HAP-1 (cell line): Measurements from ENCODE around the gene GAL3ST2.
"Not testable (repeated sequence)": the region's sequence is repeated elsewhere in the genome, so short reads cannot be mapped to it uniquely, and the experiment has no call there.

Experiments used
- DNase-seq, 2 experiments: peaks; one replicate each; pipeline ENCODE4 v3.0.0-alpha.2; 2016 to 2020; ENCODE audit warnings: low spot score in 2 of 2
- H3K27me3 ChIP-seq: fragments of 250-450 bp; sonication (Bioruptor Pico); 2 replicates; pipeline ENCODE4 v1.5.1; 2020; ENCODE audit warnings: low read depth, mild to moderate bottlenecking, moderate library complexity
- H3K36me3 ChIP-seq: fragments of 250-450 bp; sonication (Bioruptor Pico); replicated peaks from 2 replicates; pipeline ENCODE4 v1.5.1; 2020; ENCODE audit warnings: mild to moderate bottlenecking
- H3K4me1 ChIP-seq: fragments of 250-450 bp; sonication (Bioruptor Pico); 2 replicates; pipeline ENCODE4 v1.5.1; 2020; ENCODE audit warnings: mild to moderate bottlenecking
- H3K4me3 ChIP-seq: fragments of 250-450 bp; sonication (Bioruptor Pico); 2 replicates; pipeline ENCODE4 v1.5.1; 2020; ENCODE audit warnings: mild to moderate bottlenecking, moderate library complexity
- H3K9me3 ChIP-seq: fragments of 250-450 bp; sonication (Bioruptor Pico); 2 replicates; pipeline ENCODE4 v1.5.1; 2020; ENCODE audit warnings: mild to moderate bottlenecking, moderate library complexity
- in situ Hi-C: fragments of 300-500 bp; cut with MboI; formaldehyde crosslinking; loops from 3 replicates; pipeline ENCODE4 v1.14.3; 2020; ENCODE audit warnings: low sequenced_read_pairs, inconsistent platforms, mixed read lengths

Gene GAL3ST2

DNA sequence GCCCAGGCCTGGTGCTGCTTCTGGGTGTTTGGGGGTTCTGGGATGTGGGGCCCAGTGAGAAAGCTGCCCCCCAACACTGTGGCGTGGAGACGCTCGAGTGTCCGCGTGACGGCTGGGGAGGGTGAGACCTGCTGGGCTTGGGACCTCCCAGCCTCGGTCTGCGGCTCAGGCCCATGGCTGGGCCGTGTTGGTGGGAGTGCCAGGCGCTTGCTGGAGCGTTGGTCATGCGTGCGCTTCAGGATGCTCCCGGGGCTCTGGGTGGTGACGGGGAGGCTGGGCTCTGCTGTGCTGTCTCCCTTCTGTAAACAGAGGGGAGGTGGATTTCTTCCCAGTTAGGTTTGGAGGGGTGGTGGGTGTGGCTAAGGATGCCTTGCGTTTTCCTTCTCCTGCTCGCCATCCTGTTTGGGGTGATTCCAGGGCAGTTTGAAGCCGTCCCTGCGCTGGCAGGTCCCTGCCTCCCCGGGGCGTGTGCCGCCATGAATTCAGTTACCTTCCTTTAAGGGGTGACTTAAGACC is 606 bp downstream of the GAL3ST2 start:
- no peaks in the 10 kb centered on the region; the same call in 1 of the 2 replicates for H3K27me3 ChIP-seq

DNA sequence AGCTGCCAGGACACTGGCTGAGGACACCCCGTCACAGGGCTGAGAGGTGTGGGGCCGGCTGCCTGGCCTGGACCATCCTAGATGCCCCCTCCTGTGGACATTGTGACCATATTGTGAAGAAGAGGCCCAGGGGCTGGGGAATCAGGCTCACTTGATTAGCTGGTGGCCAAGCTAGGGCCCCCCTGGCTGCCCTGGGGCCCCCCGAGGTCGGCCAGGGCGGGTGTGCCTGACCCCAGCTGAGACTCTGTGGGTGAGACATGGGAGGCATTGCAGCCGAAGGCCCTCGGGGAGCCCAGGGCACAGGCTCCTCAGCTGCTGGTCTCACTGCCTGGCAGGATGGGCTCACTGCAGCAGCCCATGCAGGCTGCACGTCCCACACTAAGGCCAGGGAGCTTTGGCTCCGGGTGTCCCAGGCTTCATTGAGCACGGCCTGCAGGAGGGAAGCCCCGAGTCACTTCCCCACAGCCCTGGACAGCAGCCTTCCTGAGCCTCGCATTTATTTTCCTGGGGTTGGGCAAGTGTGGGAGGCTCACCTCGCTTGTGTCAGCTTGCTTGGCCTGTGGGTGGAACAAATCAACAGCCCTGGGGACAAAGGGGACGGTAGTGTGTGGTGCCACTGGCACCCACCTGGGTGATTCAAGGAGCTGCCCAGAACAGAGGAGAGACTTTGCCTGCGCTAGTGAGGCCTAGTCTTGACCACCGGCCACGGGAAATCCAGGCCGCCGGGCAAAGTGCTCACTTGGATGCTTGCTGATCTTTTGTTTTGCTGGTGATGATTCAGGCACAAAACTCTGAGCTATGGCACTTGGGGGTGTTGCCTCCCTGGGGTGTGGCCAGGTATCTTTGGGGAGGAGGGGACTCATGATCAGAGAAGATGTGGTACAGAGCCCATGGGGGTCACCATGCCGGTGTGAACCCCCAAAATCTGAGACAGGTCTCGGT is 1.3 kb downstream of the GAL3ST2 start:
- H3K9me3 ChIP-seq: peaks cover 3% of the 10 kb centered on the region; the same call in 1 of the 2 replicates
- H3K27me3 ChIP-seq: no peaks in the 10 kb centered on the region; the same call in 1 of the 2 replicates
- in situ Hi-C loops: no loop called here
- no peak for DNase-seq
- H3K4me3 ChIP-seq: no peak overlapping the region
- no peaks in the 10 kb centered on the region for H3K4me1 ChIP-seq
- H3K36me3 ChIP-seq: no peaks in the 10 kb centered on the region

More for the DNA sequence above, 606 bp downstream of the GAL3ST2 start:
- DNase-seq: no peak
- Histone ChIP-seq H3K4me3 (no peak overlapping the region), H3K9me3 (no peaks in the 10 kb centered on the region), H3K36me3 (no peaks in the 10 kb centered on the region), H3K4me1 (no peaks in the 10 kb centered on the region; the same call in 1 of the 2 replicates)
- in situ Hi-C loops: no loop called here

GRCh38 chr2:241780939-241781569 is 4.4 kb downstream of the GAL3ST2 start:
- peaks cover 3% of the 10 kb centered on the region; the same call in 1 of the 2 replicates for H3K9me3 ChIP-seq
- no peaks in the 10 kb centered on the region for H3K36me3 ChIP-seq
- DNase-seq: no peak
- in situ Hi-C loops: no loop called here
- H3K4me3 ChIP-seq: no peak overlapping the region
- H3K27me3 ChIP-seq: no peaks in the 10 kb centered on the region; the same call in 1 of the 2 replicates
- H3K4me1 ChIP-seq: no peaks in the 10 kb centered on the region

GRCh38 chr2:241782053-241782452 is 5.4 kb downstream of the GAL3ST2 start:
- H3K4me3 ChIP-seq, H3K27me3 ChIP-seq, DNase-seq, in situ Hi-C loops, H3K4me1 ChIP-seq, H3K9me3 ChIP-seq, H3K36me3 ChIP-seq: not testable (repeated sequence)

DNA sequence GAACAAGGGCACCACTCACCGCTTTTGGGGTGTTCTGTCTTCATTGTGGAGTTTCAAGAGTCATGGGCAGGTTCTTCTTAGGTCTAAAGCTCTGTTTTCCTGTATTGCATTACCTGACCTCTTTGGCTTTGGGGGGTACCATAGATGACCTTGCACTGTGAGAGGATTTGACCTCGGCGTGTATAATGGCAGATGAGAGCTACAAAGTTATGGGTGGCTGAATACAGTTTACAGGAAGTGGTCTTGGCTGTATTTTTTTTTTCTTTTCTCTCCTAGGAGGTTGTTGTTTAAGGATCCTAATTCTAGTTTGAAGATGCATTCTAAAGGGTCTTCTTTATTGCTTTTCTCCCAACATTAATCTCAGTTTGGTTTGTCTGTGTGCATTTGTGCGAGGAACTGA is 11.5 kb downstream of the GAL3ST2 start:
- H3K4me1 ChIP-seq: peaks cover 12% of the 10 kb centered on the region
- H3K4me3 ChIP-seq: no peak overlapping the region
- H3K36me3 ChIP-seq: no peaks in the 10 kb centered on the region
- no peaks in the 10 kb centered on the region for H3K27me3 ChIP-seq
- no peaks in the 10 kb centered on the region for H3K9me3 ChIP-seq
- DNase-seq: no peak
- in situ Hi-C loops: no loop called here

DNA sequence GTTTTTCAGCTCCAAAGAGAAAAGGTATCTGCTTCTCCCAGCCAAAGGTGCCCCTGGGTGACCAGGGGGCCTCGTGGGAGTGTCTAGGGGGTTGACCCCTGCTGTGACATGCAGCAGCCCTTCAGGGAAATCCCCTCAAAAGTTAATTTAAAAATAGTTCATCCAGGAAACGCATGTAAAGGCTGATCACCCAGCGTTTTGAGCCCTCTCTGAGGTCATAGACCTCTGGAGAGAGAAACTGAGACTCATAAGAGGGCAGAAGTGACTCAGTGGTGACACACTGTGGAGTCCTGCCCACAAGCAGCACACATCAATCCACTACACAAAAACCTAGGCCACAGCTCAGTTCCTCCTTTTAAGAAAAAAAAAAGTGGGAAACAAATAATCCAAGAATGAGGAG is 11.9 kb downstream of the GAL3ST2 start:
- H3K4me1 ChIP-seq: peaks cover 12% of the 10 kb centered on the region
- no peaks in the 10 kb centered on the region for H3K9me3 ChIP-seq
- in situ Hi-C loops: no loop called here
- H3K27me3 ChIP-seq: no peaks in the 10 kb centered on the region
- no peaks in the 10 kb centered on the region for H3K36me3 ChIP-seq
- DNase-seq: no peak
- H3K4me3 ChIP-seq: no peak overlapping the region

DNA sequence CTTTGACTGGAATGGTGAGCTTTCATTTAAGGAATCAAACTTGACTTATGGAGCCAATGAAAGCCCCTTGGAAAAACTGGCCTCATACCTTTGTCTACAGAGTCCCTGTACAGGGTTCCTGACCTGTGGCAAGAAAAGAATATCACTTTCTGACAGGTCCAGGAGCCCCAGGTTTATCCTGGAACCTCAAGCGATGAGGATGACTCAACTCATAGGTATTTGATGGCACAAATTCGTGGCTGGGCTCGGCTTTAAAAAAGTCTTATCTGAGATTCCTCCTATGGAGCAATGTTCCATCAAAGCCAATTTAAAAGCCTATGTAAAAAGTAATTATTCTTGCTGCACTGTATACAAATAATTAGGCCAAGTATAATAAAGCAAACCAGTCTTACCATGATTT is 14.8 kb downstream of the GAL3ST2 start:
- in situ Hi-C loops, H3K9me3 ChIP-seq, H3K4me3 ChIP-seq, DNase-seq, H3K27me3 ChIP-seq, H3K36me3 ChIP-seq: not testable (repeated sequence)
- peaks cover 12% of the 10 kb centered on the region for H3K4me1 ChIP-seq

DNA sequence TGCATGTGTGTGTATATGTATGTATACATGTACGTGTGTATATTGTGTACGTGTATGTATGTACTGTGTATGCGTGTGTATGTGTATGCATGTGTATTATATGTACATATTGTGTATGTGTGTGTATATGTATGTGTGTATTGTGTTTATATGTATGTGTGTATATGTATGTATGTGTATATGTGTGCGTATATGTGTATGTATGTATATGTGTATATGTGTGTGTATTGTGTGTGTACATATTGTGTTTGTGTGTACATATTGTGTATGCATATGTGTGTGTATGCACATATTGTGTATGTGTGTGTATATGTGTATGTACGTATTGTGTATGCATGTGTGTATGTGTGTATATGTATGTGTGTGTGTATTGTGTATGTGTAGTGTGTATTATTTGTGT is 16.8 kb downstream of the GAL3ST2 start:
- no peaks in the 10 kb centered on the region for H3K27me3 ChIP-seq
- in situ Hi-C loops: no loop called here
- no peaks in the 10 kb centered on the region for H3K9me3 ChIP-seq
- DNase-seq: no peak
- H3K4me3 ChIP-seq: no peak overlapping the region
- H3K4me1 ChIP-seq: peaks cover 12% of the 10 kb centered on the region
- H3K36me3 ChIP-seq: no peaks in the 10 kb centered on the region

DNA sequence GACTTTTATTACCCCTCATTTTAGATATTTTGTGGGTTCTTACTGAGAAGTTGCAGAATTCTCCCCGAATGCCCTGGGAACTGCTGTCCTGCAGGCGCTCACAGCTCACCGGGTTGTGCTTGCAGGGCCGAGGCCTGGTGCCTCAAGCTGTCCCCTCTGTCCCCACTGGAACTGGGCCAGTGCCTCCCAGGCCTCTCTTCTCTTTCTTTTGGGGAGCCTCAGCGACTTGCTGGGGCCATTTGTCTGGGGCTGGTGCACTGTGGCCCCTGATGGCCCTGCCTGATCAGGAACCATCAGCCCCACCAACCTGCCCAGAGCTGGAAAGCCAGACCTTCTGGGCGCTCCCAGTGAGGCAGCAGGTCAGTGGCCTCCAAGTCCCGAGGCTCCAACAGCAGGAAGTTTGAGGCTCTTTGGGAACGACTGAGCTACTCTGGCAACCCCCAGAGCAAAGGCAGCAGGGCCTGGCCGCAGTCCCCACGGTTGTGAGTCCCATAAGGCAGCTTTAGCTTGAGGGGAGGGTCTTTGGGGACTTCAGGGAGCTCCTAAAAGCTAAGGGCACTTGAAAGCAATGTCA is 17.7 kb downstream of the GAL3ST2 start:
- Histone ChIP-seq H3K36me3 (no peaks in the 10 kb centered on the region), H3K9me3 (no peaks in the 10 kb centered on the region), H3K4me1 (peaks cover 6% of the 10 kb centered on the region), H3K27me3 (no peaks in the 10 kb centered on the region), H3K4me3 (no peak overlapping the region)
- no peak for DNase-seq
- in situ Hi-C loops: no loop called here

GRCh38 chr2:241795021-241795999 is 18.7 kb downstream of the GAL3ST2 start:
- in situ Hi-C loops: no loop called here
- H3K27me3 ChIP-seq: no peaks in the 10 kb centered on the region
- H3K4me1 ChIP-seq: no peaks in the 10 kb centered on the region; the same call in 1 of the 2 replicates
- no peaks in the 10 kb centered on the region for H3K36me3 ChIP-seq
- DNase-seq: no peak
- H3K9me3 ChIP-seq: no peaks in the 10 kb centered on the region
- no peak overlapping the region for H3K4me3 ChIP-seq

DNA sequence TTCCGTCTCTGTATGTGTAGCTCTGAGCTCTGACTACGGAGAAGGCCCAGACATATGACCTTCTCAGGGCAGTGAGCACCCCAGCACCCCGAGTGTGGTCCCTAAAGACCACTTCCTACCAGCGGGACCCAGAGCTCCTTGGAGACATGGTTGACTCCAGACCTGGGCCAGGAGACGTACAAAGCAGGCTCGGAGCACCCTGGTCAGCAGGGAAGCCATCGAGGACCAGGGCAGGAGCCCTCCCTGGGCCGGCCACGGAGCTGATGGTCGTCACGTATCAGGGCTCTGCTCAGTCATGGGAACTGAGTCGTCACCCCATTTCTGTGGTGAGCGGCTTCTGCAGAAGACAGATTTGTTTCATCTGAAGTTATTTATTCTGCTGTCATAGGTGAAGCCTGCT is 19.6 kb downstream of the GAL3ST2 start:
- no peak overlapping the region for H3K4me3 ChIP-seq
- H3K4me1 ChIP-seq: no peaks in the 10 kb centered on the region
- no peaks in the 10 kb centered on the region for H3K27me3 ChIP-seq
- no peaks in the 10 kb centered on the region for H3K36me3 ChIP-seq
- no peak for DNase-seq
- no peaks in the 10 kb centered on the region for H3K9me3 ChIP-seq
- in situ Hi-C loops: no loop called here

- H3K36me3 ChIP-seq: no peaks in the 10 kb centered on the region
- no peak for DNase-seq
- H3K4me3 ChIP-seq: no peak overlapping the region
- in situ Hi-C loops: no loop called here
- H3K4me1 ChIP-seq: no peaks in the 10 kb centered on the region
- H3K27me3 ChIP-seq: no peaks in the 10 kb centered on the region
- no peaks in the 10 kb centered on the region for H3K9me3 ChIP-seq
These were observed 20.1 kb downstream of the GAL3ST2 start for GRCh38 chr2:241796610-241797138.
